ENCODE measurements around the gene DCC.

DNA sequence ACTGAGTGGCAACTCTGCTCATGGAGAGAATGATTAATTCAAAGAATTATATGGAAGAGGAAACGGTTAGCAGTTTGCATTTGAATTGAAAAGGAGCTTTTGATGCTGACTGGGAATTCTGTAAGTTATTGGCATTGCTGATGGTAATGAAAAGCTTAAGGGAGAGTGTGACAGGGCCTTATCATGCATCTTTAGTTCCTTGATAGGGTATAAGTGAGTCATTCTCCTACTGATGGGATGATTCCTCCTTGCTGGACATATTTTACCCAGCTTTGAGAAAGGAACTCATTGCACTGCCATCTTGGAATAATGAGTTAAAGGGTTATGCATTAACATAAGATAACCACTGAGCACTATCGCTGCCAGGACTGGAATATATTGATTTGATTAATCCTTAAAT lies 740.7 kb downstream of the DCC start:
- TF ChIP-seq POLR2A (IDR thresholded peaks at IDR 0.05) (no peak), POLR2AphosphoS5 (IDR thresholded peaks at IDR 0.05) (no peak)
- TF ChIP-seq, protein P1, sequence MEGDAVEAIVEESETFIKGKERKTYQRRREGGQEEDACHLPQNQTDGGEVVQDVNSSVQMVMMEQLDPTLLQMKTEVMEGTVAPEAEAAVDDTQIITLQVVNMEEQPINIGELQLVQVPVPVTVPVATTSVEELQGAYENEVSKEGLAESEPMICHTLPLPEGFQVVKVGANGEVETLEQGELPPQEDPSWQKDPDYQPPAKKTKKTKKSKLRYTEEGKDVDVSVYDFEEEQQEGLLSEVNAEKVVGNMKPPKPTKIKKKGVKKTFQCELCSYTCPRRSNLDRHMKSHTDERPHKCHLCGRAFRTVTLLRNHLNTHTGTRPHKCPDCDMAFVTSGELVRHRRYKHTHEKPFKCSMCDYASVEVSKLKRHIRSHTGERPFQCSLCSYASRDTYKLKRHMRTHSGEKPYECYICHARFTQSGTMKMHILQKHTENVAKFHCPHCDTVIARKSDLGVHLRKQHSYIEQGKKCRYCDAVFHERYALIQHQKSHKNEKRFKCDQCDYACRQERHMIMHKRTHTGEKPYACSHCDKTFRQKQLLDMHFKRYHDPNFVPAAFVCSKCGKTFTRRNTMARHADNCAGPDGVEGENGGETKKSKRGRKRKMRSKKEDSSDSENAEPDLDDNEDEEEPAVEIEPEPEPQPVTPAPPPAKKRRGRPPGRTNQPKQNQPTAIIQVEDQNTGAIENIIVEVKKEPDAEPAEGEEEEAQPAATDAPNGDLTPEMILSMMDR (IDR thresholded peaks at IDR 0.05) = no peak
